ENCODE data around the gene THUMPD2. TPM values are rescaled to one million over a fixed set of nuclear protein-coding genes. Genes with fewer than 3 reads are reported as not detected.

THUMPD2 gene
- total RNA-seq, 1 experiment from 2014 or later, result 19.5 TPM

- H3T11ph ChIP-seq (ENCODE audit: low read length), result no peak overlapping the region
- H2BK5ac ChIP-seq (ENCODE audit: insufficient read length, low read length), result no peak overlapping the region
- no peak overlapping the region for H2AFZ ChIP-seq (ENCODE audit: low read length)
- no peak overlapping the region for H2BK20ac ChIP-seq (ENCODE audit: low read depth, low read length, poor library complexity, severe bottlenecking)
- Mint-ChIP-seq H3K4me1 (peaks cover 36 to 43% of the 10 kb centered on the region in 2 experiments), H3K27ac (peak overlapping the region; percentile 61 to 94 (median 86); a peak in 5 of 7 replicates), H3K9me3 (peaks cover 0 to 2% of the 10 kb centered on the region in 2 experiments; a peak in 2 of 5 replicates), H3K36me3 (ENCODE audit: insufficient read depth in 1 of 3, low read depth in 3 of 3) (peaks cover 7 to 26% (median 17%) of the 10 kb centered on the region in 3 experiments), H3K4me3 (peak overlapping the region; percentile 86 to 89), H3K27me3 (ENCODE audit: low read depth) (peaks cover 1% of the 10 kb centered on the region)
- no peak overlapping the region for H3K18ac ChIP-seq (ENCODE audit: insufficient read length, low read depth, low read length)
- no peak overlapping the region for H2BK15ac ChIP-seq (ENCODE audit: low read depth, low read length)
- no peaks in the 10 kb centered on the region for H3K9me3 ChIP-seq (ENCODE audit: control insufficient read depth, low read depth, low read length)
- H3K79me2 ChIP-seq (ENCODE audit: insufficient read depth, low read length), result peaks cover 7% of the 10 kb centered on the region; the same call in 1 of the 2 replicates
- H4K91ac ChIP-seq (ENCODE audit: insufficient read length, low read depth, low read length), result no peak overlapping the region
- H3K27me3 ChIP-seq (ENCODE audit: insufficient read depth, low read length), result no peaks in the 10 kb centered on the region
- H2BK120ac ChIP-seq (ENCODE audit: low read depth, low read length, poor library complexity, severe bottlenecking), result no peak overlapping the region
- no CpG with 5 or more reads among the region's 2 CpGs for WGBS (ENCODE audit: extremely low coverage, insufficient read length, low lambda C conversion rate)
- no peak overlapping the region for H4K5ac ChIP-seq (ENCODE audit: insufficient read length, low read depth, low read length)
- no peak overlapping the region for H3K23ac ChIP-seq (ENCODE audit: insufficient read length, low read depth, low read length)
- no peak overlapping the region for H4K8ac ChIP-seq (replicated peaks; ENCODE audit: insufficient read length, low read depth, low read length)
- DNase-seq, result no peak
- no peaks in the 10 kb centered on the region; the same call in 1 of the 2 replicates for H3K4me1 ChIP-seq (ENCODE audit: insufficient read depth, low read length)
- peaks cover 7% of the 10 kb centered on the region for H3K23me2 ChIP-seq (ENCODE audit: insufficient read length, low read depth, low read length, poor library complexity, severe bottlenecking)
- no peak overlapping the region for H2AK5ac ChIP-seq (ENCODE audit: insufficient read length, low read length)
- H3K4ac ChIP-seq (ENCODE audit: low read depth, low read length), result no peak overlapping the region
- H3K79me1 ChIP-seq (ENCODE audit: insufficient read depth, low read depth, low read length, poor library complexity, severe bottlenecking), result peaks cover 5% of the 10 kb centered on the region
- no peak overlapping the region for H3K56ac ChIP-seq (ENCODE audit: insufficient read length, low read depth, low read length)
- H2BK12ac ChIP-seq (ENCODE audit: insufficient read length, low read depth, low read length), result no peak overlapping the region
- H3K14ac ChIP-seq (ENCODE audit: insufficient read depth, low read length), result no peak overlapping the region
- no peak for TF ChIP-seq CTCF (conservative IDR thresholded peaks at IDR 0.05)
- no peaks in the 10 kb centered on the region for H4K20me1 ChIP-seq (ENCODE audit: control insufficient read depth, insufficient read depth, insufficient read length)
- no peak overlapping the region for H3K27ac ChIP-seq (ENCODE audit: insufficient read length, low read depth, low read length)
- peak overlapping the region; percentile 75 for H3K9ac ChIP-seq (ENCODE audit: extremely low read depth, insufficient read length, low read length)
- H3K4me2 ChIP-seq (ENCODE audit: insufficient read depth, insufficient read length, low read length), result peak overlapping the region; percentile 53
Observed at GRCh38 chr2:39778233-39778632, 825 bp downstream of the THUMPD2 start.

Data from H9 (cell line).